ENCODE results near the gene POLR2E.

The POLR2E gene

GRCh38 chr19:1041272-1041834, 53.8 kb downstream of the POLR2E start:
- in situ Hi-C loops (cut with MboI; ENCODE audit: low pct_unique_long_range_greater_than_20kb, low sequenced_read_pairs): no loop called here
- DNase-seq: no peak

- in situ Hi-C loops (cut with MboI; ENCODE audit: low pct_unique_long_range_greater_than_20kb, low sequenced_read_pairs): no loop called here
- DNase-seq: peak; percentile 82
These were observed 54.5 kb downstream of the POLR2E start for GRCh38 chr19:1040476-1041271.

GRCh38 chr19:1039646-1040475, 55.3 kb downstream of the POLR2E start, which contains the start of gene ABCA7:
ABCA7 (plus strand) TSS chr19:1040107; CDS start chr19:1041362, 1,255 bp downstream.
- in situ Hi-C loops (cut with MboI; ENCODE audit: low pct_unique_long_range_greater_than_20kb, low sequenced_read_pairs): no loop called here
- peak; percentile 98 for DNase-seq

GRCh38 chr19:1038978-1039645, 56.1 kb downstream of the POLR2E start:
- DNase-seq: no peak
- in situ Hi-C loops (cut with MboI; ENCODE audit: low pct_unique_long_range_greater_than_20kb, low sequenced_read_pairs): no loop called here

- no peak for DNase-seq
- in situ Hi-C loops (cut with MboI; ENCODE audit: low pct_unique_long_range_greater_than_20kb, low sequenced_read_pairs): no loop called here
These were observed 57.5 kb downstream of the POLR2E start for GRCh38 chr19:1037621-1038064.

Measured in KBM-7 (cell line).